ENCODE data around the gene TMEM179. TPM values are rescaled to one million over a fixed set of nuclear protein-coding genes. Genes with fewer than 3 reads are reported as not detected.

The TMEM179 gene
- total RNA-seq, 1 experiment from 2014 or later = 3.4 TPM

DNA sequence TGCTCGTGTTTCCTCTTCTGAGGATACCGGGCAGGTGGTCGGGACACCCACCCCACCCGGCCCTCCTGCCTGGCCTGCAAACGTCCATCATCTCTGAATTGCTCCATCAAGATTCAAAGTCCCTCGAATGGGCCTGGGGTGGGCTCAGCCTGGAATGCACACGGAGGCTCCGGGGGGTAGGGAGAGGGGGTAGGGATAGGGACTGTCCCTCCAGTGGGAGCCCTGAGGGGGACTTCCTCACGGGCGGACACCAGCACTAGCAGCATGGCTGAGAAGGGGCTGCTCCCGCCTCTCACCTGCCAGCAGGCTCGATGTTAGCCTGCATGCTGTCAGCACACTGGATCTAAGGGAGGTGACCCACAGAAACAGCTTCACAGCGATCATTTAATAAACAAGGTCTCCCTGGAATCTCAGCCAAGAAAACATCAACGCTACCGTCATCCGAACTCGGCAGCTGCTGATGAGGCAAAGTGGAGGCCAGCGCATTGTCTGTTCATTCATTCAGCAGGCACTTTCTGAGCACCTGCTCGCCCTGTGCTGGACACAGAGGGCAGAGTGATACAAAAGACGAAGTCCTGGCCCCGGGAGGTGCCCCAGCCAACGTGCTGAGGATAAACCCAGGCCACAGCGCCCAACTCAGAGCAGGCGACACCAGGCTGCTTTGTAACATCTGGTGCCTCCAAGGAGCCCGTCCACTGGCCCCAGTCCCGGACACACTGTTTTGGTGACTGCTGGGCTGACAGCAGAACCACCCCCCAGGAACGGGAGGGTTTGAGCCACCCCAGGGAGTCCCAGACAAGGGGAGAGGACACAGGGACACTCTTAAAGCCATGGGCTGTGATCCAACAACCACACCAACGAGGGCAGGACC lies 6.3 kb downstream of the TMEM179 start:
- intact Hi-C loops (cut with micrococcal nuclease; ENCODE audit: unreplicated experiment) = no loop called here
- ATAC-seq = no peak
- ChIA-PET POLR2A (no interaction called here), CTCF (no interaction called here)
- no TSS peak for BruUV-seq (replicated peaks)
- Histone ChIP-seq H3K4me1 (ENCODE audit: control insufficient read depth, insufficient read depth, low read length) (no peaks in the 10 kb centered on the region), H3K36me3 (ENCODE audit: control insufficient read depth, insufficient read depth, low read length) (no peaks in the 10 kb centered on the region), H3K4me3 (ENCODE audit: low read depth in 2 of 2, low read length in 2 of 2) (no peak overlapping the region), H3K27ac (ENCODE audit: low read length) (no peak overlapping the region), H3K9me3 (ENCODE audit: control insufficient read depth, insufficient read depth, low read depth, low read length) (no peaks in the 10 kb centered on the region), H3K27me3 (ENCODE audit: control insufficient read depth, insufficient read depth, low read length) (no peaks in the 10 kb centered on the region)
- DNase-seq (ENCODE audit: low read depth, low spot score) = no peak
- TF ChIP-seq, protein P1, sequence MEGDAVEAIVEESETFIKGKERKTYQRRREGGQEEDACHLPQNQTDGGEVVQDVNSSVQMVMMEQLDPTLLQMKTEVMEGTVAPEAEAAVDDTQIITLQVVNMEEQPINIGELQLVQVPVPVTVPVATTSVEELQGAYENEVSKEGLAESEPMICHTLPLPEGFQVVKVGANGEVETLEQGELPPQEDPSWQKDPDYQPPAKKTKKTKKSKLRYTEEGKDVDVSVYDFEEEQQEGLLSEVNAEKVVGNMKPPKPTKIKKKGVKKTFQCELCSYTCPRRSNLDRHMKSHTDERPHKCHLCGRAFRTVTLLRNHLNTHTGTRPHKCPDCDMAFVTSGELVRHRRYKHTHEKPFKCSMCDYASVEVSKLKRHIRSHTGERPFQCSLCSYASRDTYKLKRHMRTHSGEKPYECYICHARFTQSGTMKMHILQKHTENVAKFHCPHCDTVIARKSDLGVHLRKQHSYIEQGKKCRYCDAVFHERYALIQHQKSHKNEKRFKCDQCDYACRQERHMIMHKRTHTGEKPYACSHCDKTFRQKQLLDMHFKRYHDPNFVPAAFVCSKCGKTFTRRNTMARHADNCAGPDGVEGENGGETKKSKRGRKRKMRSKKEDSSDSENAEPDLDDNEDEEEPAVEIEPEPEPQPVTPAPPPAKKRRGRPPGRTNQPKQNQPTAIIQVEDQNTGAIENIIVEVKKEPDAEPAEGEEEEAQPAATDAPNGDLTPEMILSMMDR (IDR thresholded peaks at IDR 0.05) = no peak
- TF ChIP-seq TCF7L2 (IDR thresholded peaks at IDR 0.05; ENCODE audit: low read depth, low read length) (no peak), POLR2AphosphoS5 (IDR thresholded peaks at IDR 0.05; ENCODE audit: low read depth, low read length) (no peak), SIN3A (IDR thresholded peaks at IDR 0.05; ENCODE audit: borderline replicate concordance, insufficient read depth, low read depth, low read length) (no peak)
- TF ChIP-seq, protein P2, sequence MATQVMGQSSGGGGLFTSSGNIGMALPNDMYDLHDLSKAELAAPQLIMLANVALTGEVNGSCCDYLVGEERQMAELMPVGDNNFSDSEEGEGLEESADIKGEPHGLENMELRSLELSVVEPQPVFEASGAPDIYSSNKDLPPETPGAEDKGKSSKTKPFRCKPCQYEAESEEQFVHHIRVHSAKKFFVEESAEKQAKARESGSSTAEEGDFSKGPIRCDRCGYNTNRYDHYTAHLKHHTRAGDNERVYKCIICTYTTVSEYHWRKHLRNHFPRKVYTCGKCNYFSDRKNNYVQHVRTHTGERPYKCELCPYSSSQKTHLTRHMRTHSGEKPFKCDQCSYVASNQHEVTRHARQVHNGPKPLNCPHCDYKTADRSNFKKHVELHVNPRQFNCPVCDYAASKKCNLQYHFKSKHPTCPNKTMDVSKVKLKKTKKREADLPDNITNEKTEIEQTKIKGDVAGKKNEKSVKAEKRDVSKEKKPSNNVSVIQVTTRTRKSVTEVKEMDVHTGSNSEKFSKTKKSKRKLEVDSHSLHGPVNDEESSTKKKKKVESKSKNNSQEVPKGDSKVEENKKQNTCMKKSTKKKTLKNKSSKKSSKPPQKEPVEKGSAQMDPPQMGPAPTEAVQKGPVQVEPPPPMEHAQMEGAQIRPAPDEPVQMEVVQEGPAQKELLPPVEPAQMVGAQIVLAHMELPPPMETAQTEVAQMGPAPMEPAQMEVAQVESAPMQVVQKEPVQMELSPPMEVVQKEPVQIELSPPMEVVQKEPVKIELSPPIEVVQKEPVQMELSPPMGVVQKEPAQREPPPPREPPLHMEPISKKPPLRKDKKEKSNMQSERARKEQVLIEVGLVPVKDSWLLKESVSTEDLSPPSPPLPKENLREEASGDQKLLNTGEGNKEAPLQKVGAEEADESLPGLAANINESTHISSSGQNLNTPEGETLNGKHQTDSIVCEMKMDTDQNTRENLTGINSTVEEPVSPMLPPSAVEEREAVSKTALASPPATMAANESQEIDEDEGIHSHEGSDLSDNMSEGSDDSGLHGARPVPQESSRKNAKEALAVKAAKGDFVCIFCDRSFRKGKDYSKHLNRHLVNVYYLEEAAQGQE (IDR thresholded peaks at IDR 0.05; ENCODE audit: insufficient read depth in 1 of 2, low read depth in 2 of 2, low read length in 1 of 2) = no peak
- in situ Hi-C loops (cut with HindIII; ENCODE audit: low pct_unique_long_range_greater_than_20kb, low sequenced_read_pairs) = no loop called here

DNA sequence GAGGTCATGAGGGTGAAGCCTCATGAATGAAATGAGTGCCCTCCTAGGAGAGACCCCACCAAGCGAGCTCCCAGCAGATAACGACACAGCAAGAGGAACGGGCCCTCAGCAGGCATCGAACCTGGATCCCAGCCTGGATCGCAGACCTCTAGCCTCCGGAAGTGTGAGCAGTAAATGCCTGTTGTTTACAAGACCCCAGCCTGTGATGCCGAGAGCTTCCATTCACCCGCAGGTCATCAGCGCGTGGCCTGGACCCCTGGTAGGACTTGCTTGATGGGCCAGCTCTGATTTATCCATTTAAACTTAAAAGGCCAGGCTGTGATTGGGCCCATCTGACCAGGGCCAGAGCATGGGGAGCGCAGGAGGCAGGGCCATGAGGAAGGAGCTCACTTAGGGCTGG lies 7.0 kb downstream of the TMEM179 start:
- H3K4me1 ChIP-seq (ENCODE audit: control insufficient read depth, insufficient read depth, low read length) = no peaks in the 10 kb centered on the region
- in situ Hi-C loops (cut with HindIII; ENCODE audit: low pct_unique_long_range_greater_than_20kb, low sequenced_read_pairs) = no loop called here
- H3K9me3 ChIP-seq (ENCODE audit: control insufficient read depth, insufficient read depth, low read depth, low read length) = no peaks in the 10 kb centered on the region
- POLR2A ChIA-PET = no interaction called here
- intact Hi-C loops (cut with micrococcal nuclease; ENCODE audit: unreplicated experiment) = no loop called here
- no TSS peak for BruUV-seq (replicated peaks)
- no peak overlapping the region for H3K27ac ChIP-seq (ENCODE audit: low read length)
- no peak for ATAC-seq
- CTCF ChIA-PET = no interaction called here
- H3K27me3 ChIP-seq (ENCODE audit: control insufficient read depth, insufficient read depth, low read length) = no peaks in the 10 kb centered on the region
- H3K36me3 ChIP-seq (ENCODE audit: control insufficient read depth, insufficient read depth, low read length) = no peaks in the 10 kb centered on the region
- no peak overlapping the region for H3K4me3 ChIP-seq (ENCODE audit: low read depth in 2 of 2, low read length in 2 of 2)
- TF ChIP-seq SIN3A (IDR thresholded peaks at IDR 0.05; ENCODE audit: borderline replicate concordance, insufficient read depth, low read depth, low read length) (no peak), POLR2AphosphoS5 (IDR thresholded peaks at IDR 0.05; ENCODE audit: low read depth, low read length) (no peak), TCF7L2 (IDR thresholded peaks at IDR 0.05; ENCODE audit: low read depth, low read length) (no peak)
- TF ChIP-seq, protein P2 (IDR thresholded peaks at IDR 0.05; ENCODE audit: insufficient read depth in 1 of 2, low read depth in 2 of 2, low read length in 1 of 2) = no peak
- TF ChIP-seq, protein P1 (IDR thresholded peaks at IDR 0.05) = no peak
- no peak for DNase-seq (ENCODE audit: low read depth, low spot score)
